Ishikawa (cell line): ENCODE results near the gene FBLN5.

ENCODE experiments used
- CREB1 ChIP-seq: IDR thresholded peaks from 2 replicates; pipeline ENCODE4 v1.6.1; 2012; ENCODE audit warnings: low read depth
- FOXM1 ChIP-seq: IDR thresholded peaks from 2 replicates; pipeline ENCODE4 v1.6.1; 2012; ENCODE audit warnings: low read depth, borderline replicate concordance
- RAD21 ChIP-seq: IDR thresholded peaks from 2 replicates; pipeline ENCODE4 v1.6.1; 2012; ENCODE audit warnings: low read depth
- YY1 ChIP-seq: IDR thresholded peaks from 2 replicates; pipeline ENCODE4 v1.6.1; 2012; ENCODE audit warnings: low read depth
- TF ChIP-seq, protein P1 (sequence below): IDR thresholded peaks from 2 replicates; pipeline ENCODE4 v1.6.1; 2012

GRCh38 chr14:91829511-91829910, 118.0 kb downstream of the FBLN5 start:
- TF ChIP-seq YY1 (no peak), CREB1 (no peak), RAD21 (no peak), FOXM1 (no peak)
- TF ChIP-seq, protein P1, sequence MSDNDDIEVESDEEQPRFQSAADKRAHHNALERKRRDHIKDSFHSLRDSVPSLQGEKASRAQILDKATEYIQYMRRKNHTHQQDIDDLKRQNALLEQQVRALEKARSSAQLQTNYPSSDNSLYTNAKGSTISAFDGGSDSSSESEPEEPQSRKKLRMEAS: no peak
